Loucy (cell line): ENCODE results near the gene TMEM95.

ENCODE experiments used
- EZH2phosphoT487 ChIP-seq: fragments of 200-600 bp; IDR thresholded peaks from 2 replicates; pipeline ENCODE4 v1.6.1; 2018; ENCODE audit warnings: antibody characterized with exemption, mild to moderate bottlenecking, moderate library complexity, borderline replicate concordance
- TF ChIP-seq, protein P1 (sequence below): fragments of 200-600 bp; sonication (generic); conservative IDR thresholded peaks from 2 replicates; pipeline ENCODE4 v1.5.1; 2014; ENCODE audit warnings: mild to moderate bottlenecking, antibody characterized with exemption, low read length

DNA sequence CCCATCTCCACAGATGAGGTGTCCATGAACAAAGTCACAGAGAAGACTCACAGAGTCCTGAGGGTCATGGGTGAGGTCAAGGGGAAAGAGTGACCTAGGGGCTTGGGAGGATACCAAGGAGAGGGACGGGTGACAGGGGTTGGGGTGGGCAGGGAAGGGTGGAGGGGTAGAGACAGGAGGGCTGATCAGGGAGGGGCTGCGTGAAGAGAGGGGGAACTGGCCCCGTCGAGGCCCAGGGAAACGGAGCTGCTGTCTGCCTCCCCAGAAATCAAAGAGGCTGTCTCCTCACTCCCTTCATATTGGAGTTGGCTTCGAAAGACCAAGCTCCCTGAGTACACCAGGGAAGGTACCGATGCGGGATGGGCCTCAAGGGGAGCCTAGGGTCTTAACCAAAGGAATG is 617 bp downstream of the TMEM95 start:
- TF ChIP-seq, protein P1, sequence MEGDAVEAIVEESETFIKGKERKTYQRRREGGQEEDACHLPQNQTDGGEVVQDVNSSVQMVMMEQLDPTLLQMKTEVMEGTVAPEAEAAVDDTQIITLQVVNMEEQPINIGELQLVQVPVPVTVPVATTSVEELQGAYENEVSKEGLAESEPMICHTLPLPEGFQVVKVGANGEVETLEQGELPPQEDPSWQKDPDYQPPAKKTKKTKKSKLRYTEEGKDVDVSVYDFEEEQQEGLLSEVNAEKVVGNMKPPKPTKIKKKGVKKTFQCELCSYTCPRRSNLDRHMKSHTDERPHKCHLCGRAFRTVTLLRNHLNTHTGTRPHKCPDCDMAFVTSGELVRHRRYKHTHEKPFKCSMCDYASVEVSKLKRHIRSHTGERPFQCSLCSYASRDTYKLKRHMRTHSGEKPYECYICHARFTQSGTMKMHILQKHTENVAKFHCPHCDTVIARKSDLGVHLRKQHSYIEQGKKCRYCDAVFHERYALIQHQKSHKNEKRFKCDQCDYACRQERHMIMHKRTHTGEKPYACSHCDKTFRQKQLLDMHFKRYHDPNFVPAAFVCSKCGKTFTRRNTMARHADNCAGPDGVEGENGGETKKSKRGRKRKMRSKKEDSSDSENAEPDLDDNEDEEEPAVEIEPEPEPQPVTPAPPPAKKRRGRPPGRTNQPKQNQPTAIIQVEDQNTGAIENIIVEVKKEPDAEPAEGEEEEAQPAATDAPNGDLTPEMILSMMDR = no peak
- no peak for TF ChIP-seq EZH2phosphoT487
